ENCODE results near the gene CCDC77. TPM values are rescaled to one million over a fixed set of nuclear protein-coding genes. Genes with fewer than 3 reads are reported as not detected.

CCDC77 gene
- total RNA-seq, 1 experiment from 2014 or later: 17.7 TPM

DNA sequence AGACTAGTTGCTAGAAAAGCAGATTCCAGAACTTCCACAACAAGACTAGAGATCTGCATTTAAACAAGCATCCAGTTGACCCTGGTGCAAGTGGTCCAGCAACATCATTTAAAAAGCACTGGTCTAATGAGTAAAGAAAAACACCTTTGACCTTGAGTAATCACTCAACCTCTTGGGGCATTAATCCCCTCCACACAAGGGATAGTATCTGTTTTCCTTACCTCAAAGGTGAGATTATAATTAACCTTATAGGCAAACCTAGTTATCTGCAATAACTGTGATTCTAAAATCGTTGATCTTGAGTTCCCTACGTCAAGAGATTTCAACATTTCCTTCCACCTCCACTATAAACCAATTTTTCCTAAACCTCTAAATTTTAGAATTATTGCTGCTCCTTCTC is 13.4 kb upstream of the CCDC77 start:
- peak overlapping the region; percentile 94 for H3K4me3 ChIP-seq (ENCODE audit: low read length)
- H4K20me1 ChIP-seq (ENCODE audit: insufficient read depth, low read depth, low read length): peaks cover 15% of the 10 kb centered on the region; the same call in 1 of the 2 replicates
- H3K4me2 ChIP-seq (ENCODE audit: low read depth, low read length, poor library complexity, severe bottlenecking): peak overlapping the region; percentile 95
- peaks cover 58% of the 10 kb centered on the region for H3K79me2 ChIP-seq (ENCODE audit: low read length)
- peak overlapping the region; percentile 78 for H3K27ac ChIP-seq (ENCODE audit: low read length)
- DNase-seq: no peak
- no peak overlapping the region for H2AFZ ChIP-seq (ENCODE audit: low read length)
- H3K9me3 ChIP-seq (ENCODE audit: low read length): no peaks in the 10 kb centered on the region
- peak overlapping the region; percentile 86 for H3K9ac ChIP-seq (ENCODE audit: low read length)
- H3K36me3 ChIP-seq (ENCODE audit: insufficient read depth, low read length): peaks cover 29% of the 10 kb centered on the region
- peaks cover 32% of the 10 kb centered on the region for H3K4me1 ChIP-seq (ENCODE audit: low read length)
- H3K9me2 ChIP-seq (replicated peaks; ENCODE audit: insufficient read depth, low read length): peaks cover 6% of the 10 kb centered on the region; the same call in 1 of the 2 replicates
- H3K27me3 ChIP-seq (ENCODE audit: low read length): no peaks in the 10 kb centered on the region

DNA sequence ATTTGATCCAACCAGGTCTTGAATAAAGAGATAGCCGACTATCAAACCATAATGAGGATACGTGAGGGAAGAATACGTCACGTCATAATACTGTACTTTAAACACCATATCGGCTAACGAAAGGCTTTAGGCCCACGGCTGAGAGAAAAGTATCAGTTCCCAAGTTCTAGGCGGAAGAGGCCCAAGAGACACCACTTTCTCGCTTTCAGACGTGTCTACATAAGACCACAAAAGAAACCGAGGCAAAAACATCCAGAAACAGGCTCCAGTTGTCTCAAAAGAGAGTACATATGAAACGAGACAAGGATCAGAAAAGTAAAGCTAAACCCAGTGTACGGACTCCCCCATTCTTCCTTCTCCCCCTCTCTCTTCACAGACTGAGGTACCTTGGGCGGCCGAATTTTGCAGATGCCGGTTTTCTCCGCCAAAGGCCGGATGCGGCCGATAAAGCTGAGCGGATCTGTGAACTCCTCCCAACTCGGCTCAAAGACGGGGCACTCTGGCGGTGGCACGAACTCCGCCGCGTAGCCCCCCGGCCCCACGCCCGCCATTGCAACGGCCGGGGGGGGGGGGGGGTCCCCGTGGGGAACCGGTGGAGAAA is 12.8 kb upstream of the CCDC77 start:
- peak overlapping the region; percentile 95 for H3K4me2 ChIP-seq (ENCODE audit: low read depth, low read length, poor library complexity, severe bottlenecking)
- H3K9me2 ChIP-seq (replicated peaks; ENCODE audit: insufficient read depth, low read length): peaks cover 6% of the 10 kb centered on the region; the same call in 1 of the 2 replicates
- H3K4me1 ChIP-seq (ENCODE audit: low read length): peaks cover 32% of the 10 kb centered on the region
- H4K20me1 ChIP-seq (ENCODE audit: insufficient read depth, low read depth, low read length): peaks cover 15% of the 10 kb centered on the region; the same call in 1 of the 2 replicates
- peak overlapping the region; percentile 94 for H3K4me3 ChIP-seq (ENCODE audit: low read length)
- DNase-seq: peak; percentile 76
- peak overlapping the region; percentile 78 for H3K27ac ChIP-seq (ENCODE audit: low read length)
- H3K36me3 ChIP-seq (ENCODE audit: insufficient read depth, low read length): peaks cover 24% of the 10 kb centered on the region; the same call in 1 of the 2 replicates
- H3K9ac ChIP-seq (ENCODE audit: low read length): peak overlapping the region; percentile 86
- peaks cover 53% of the 10 kb centered on the region for H3K79me2 ChIP-seq (ENCODE audit: low read length)
- no peaks in the 10 kb centered on the region for H3K9me3 ChIP-seq (ENCODE audit: low read length)
- no peaks in the 10 kb centered on the region for H3K27me3 ChIP-seq (ENCODE audit: low read length)
- H2AFZ ChIP-seq (ENCODE audit: low read length): peak overlapping the region; percentile 92; the same call in 1 of the 2 replicates

DNA sequence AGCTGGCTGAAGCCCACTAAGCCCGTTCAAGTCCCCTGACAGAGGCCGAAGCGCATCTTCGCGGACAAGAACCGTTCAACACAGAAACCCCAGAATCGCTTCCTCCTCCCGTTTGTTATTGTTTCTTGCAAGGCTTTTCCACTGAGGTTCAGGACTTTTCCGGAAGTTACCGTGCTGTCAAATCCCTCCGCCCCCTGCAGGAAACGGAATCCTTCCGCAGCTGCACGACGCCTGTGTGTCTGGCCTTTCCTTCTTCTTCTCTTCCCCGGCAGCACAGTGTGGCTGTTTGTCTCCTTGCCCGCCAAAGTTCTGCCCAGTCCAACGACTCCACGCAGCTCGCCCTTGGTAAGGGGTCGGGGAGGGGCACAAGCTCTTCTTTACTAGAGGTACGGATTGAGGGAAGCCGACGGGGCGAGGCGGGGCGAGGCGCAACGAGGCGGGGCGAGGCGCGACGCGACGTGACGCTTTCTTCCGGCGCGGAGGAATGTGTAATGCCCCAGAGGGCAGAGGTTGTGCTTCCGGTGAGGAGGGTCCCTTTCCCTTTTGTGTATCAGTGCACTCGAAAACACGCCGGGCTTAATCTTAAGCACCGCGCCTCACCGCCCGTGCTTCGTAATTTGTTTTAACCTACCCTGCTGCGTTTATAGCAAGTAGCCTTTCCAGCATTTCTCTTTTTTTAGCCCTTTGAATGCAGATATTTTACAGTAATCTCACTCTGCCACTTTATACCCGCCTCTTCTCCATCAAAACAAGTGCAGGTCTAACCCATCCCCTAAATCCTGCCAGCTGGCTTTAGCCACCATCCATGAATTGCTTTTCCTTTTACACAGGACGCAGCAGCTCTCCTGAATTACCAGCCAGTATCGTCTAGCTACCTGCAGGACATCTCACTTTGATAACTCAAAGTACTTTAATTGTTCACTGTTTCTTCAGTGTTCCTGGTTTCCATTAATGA is 12.0 kb upstream of the CCDC77 start, which contains the start of gene KDM5A:
Gene KDM5A, minus strand, starts transcription at position 179 of the 955 bp plus-strand sequence. CDS start 229 bp downstream, outside the sequence.
- H2AFZ ChIP-seq (ENCODE audit: low read length): peak within 1 kb of the TSS; percentile 92; the same call in 1 of the 2 replicates
- peaks cover 32% of the 10 kb centered on the region for H3K4me1 ChIP-seq (ENCODE audit: low read length)
- no peaks in the 10 kb centered on the region for H3K27me3 ChIP-seq (ENCODE audit: low read length)
- peaks cover 15% of the 10 kb centered on the region; the same call in 1 of the 2 replicates for H4K20me1 ChIP-seq (ENCODE audit: insufficient read depth, low read depth, low read length)
- peaks cover 45% of the 10 kb centered on the region for H3K79me2 ChIP-seq (ENCODE audit: low read length)
- H3K36me3 ChIP-seq (ENCODE audit: insufficient read depth, low read length): peaks cover 16% of the 10 kb centered on the region; the same call in 1 of the 2 replicates
- H3K9ac ChIP-seq (ENCODE audit: low read length): peak within 1 kb of the TSS; percentile 86
- H3K4me2 ChIP-seq (ENCODE audit: low read depth, low read length, poor library complexity, severe bottlenecking): peak within 1 kb of the TSS; percentile 95
- H3K9me3 ChIP-seq (ENCODE audit: low read length): no peaks in the 10 kb centered on the region
- peak within 1 kb of the TSS; percentile 94 for H3K4me3 ChIP-seq (ENCODE audit: low read length)
- DNase-seq: peak; percentile 98
- H3K27ac ChIP-seq (ENCODE audit: low read length): peak within 1 kb of the TSS; percentile 78
- H3K9me2 ChIP-seq (replicated peaks; ENCODE audit: insufficient read depth, low read length): peaks cover 6% of the 10 kb centered on the region; the same call in 1 of the 2 replicates

DNA sequence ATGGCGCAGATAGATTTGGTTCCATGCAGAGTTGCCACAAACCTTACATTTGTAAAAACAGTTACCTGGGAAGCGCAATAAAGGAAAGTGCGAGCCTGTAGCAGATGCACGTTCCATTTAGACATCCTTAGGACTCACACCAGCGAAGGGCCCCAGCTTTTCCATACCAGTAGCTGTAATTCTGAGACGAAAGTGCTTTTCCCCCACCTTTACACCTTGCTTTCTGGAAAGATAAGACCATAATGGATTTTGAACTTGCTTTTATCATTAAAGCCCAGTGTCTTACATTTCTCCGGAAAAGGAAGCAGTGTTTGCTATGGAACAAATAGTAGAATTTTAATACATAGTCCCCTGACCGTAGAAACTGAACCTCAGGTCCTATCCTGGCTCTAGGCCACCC is 616 bp upstream of the CCDC77 start:
- Histone ChIP-seq H3K27me3 (ENCODE audit: low read length) (no peaks in the 10 kb centered on the region), H3K9ac (ENCODE audit: low read length) (peak overlapping the region; percentile 40), H3K79me2 (ENCODE audit: low read length) (peaks cover 35% of the 10 kb centered on the region), H3K4me1 (ENCODE audit: low read length) (peaks cover 19% of the 10 kb centered on the region), H3K4me3 (ENCODE audit: low read length) (peak overlapping the region; percentile 81), H3K36me3 (ENCODE audit: insufficient read depth, low read length) (0 out of 2 replicates have a peak, but pooled peaks cover 7% of the 10 kb centered on the region), H2AFZ (ENCODE audit: low read length) (peak overlapping the region; percentile 59; the same call in 1 of the 2 replicates), H3K4me2 (ENCODE audit: low read depth, low read length, poor library complexity, severe bottlenecking) (peak overlapping the region; percentile 85), H3K9me2 (replicated peaks; ENCODE audit: insufficient read depth, low read length) (no peaks in the 10 kb centered on the region), H3K27ac (ENCODE audit: low read length) (no peak overlapping the region), H4K20me1 (ENCODE audit: insufficient read depth, low read depth, low read length) (no peaks in the 10 kb centered on the region), H3K9me3 (ENCODE audit: low read length) (no peaks in the 10 kb centered on the region)
- no peak for DNase-seq

DNA sequence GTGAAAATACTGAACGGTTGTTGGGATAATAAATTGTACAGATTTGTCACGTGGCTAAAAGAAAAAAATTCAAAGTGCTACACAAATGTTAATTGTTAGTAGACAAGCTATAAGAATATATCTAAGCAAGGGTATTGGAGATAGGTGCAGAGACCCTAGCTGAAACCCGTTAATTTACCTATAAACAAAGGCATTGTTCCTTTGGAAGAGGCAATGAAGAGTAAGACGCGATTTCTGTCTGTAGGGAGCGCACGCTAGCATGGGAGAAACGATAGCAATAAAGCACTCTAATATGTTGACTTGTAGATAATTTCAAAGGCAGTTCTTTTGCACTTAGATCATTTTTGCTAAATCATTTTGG is 565 bp downstream of the CCDC77 start:
- no peaks in the 10 kb centered on the region for H4K20me1 ChIP-seq (ENCODE audit: insufficient read depth, low read depth, low read length)
- peak overlapping the region; percentile 79 for H3K9ac ChIP-seq (ENCODE audit: low read length)
- H3K27ac ChIP-seq (ENCODE audit: low read length): peak overlapping the region; percentile 20
- H3K9me3 ChIP-seq (ENCODE audit: low read length): no peaks in the 10 kb centered on the region
- H3K79me2 ChIP-seq (ENCODE audit: low read length): peaks cover 37% of the 10 kb centered on the region
- H3K4me1 ChIP-seq (ENCODE audit: low read length): peaks cover 19% of the 10 kb centered on the region
- H3K9me2 ChIP-seq (replicated peaks; ENCODE audit: insufficient read depth, low read length): no peaks in the 10 kb centered on the region
- H3K36me3 ChIP-seq (ENCODE audit: insufficient read depth, low read length): 0 out of 2 replicates have a peak, but pooled peaks cover 7% of the 10 kb centered on the region
- peak overlapping the region; percentile 88 for H2AFZ ChIP-seq (ENCODE audit: low read length)
- no peaks in the 10 kb centered on the region for H3K27me3 ChIP-seq (ENCODE audit: low read length)
- H3K4me2 ChIP-seq (ENCODE audit: low read depth, low read length, poor library complexity, severe bottlenecking): peak overlapping the region; percentile 85
- peak overlapping the region; percentile 81 for H3K4me3 ChIP-seq (ENCODE audit: low read length)
- peak; percentile 69 for DNase-seq

DNA sequence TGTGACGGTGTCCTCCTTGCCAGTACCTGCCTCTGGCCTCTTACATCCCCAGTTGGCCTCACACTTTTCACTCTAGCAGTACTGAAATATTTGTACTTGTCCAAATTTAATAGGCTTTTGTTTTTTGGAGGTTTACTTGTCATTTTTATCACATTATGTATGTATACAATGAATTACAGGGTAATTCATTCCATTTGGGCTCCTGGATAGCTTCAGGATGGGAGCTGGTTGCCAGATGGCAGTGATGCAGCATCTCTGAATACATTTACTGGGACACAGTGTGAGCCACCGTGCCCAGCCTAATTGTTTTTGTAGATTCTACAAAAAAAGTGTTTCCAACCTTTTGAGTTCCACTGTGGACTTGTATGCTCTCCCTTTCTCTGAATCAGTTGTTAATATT is 13.4 kb downstream of the CCDC77 start:
- Histone ChIP-seq H3K27ac (ENCODE audit: low read length) (no peak overlapping the region), H4K20me1 (ENCODE audit: insufficient read depth, low read depth, low read length) (no peaks in the 10 kb centered on the region), H3K79me2 (ENCODE audit: low read length) (no peaks in the 10 kb centered on the region), H3K4me1 (ENCODE audit: low read length) (no peaks in the 10 kb centered on the region), H3K9ac (ENCODE audit: low read length) (no peak overlapping the region), H3K9me3 (ENCODE audit: low read length) (no peaks in the 10 kb centered on the region), H3K4me2 (ENCODE audit: low read depth, low read length, poor library complexity, severe bottlenecking) (no peak overlapping the region), H3K27me3 (ENCODE audit: low read length) (no peaks in the 10 kb centered on the region), H3K36me3 (ENCODE audit: insufficient read depth, low read length) (peaks cover 18% of the 10 kb centered on the region; the same call in 1 of the 2 replicates), H3K4me3 (ENCODE audit: low read length) (no peak overlapping the region), H2AFZ (ENCODE audit: low read length) (no peak overlapping the region), H3K9me2 (replicated peaks; ENCODE audit: insufficient read depth, low read length) (no peaks in the 10 kb centered on the region)
- no peak for DNase-seq

DNA sequence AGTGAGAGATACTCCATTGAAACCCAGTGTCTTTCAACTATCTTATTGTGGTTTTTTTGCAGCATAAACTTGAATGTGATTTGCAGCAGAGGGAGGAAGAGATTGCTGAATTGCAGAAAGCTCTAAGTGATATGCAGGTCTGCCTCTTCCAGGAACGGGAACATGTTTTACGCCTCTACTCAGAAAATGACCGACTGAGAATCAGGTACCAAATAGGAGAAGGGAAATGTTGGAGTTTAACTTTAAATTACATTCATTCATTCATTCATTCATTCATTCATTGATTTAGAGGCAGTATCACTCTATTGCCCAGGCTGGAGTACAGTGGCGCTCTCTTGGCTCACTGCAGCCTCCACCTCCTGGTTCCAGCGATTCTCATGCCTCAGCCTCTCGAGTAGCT is 17.0 kb downstream of the CCDC77 start:
- Histone ChIP-seq H4K20me1 (ENCODE audit: insufficient read depth, low read depth, low read length) (no peaks in the 10 kb centered on the region), H3K9ac (ENCODE audit: low read length) (no peak overlapping the region), H3K4me2 (ENCODE audit: low read depth, low read length, poor library complexity, severe bottlenecking) (no peak overlapping the region), H3K4me3 (ENCODE audit: low read length) (no peak overlapping the region), H3K36me3 (ENCODE audit: insufficient read depth, low read length) (peaks cover 13% of the 10 kb centered on the region; the same call in 1 of the 2 replicates), H3K79me2 (ENCODE audit: low read length) (no peaks in the 10 kb centered on the region), H3K9me3 (ENCODE audit: low read length) (no peaks in the 10 kb centered on the region), H3K27me3 (ENCODE audit: low read length) (no peaks in the 10 kb centered on the region), H3K9me2 (replicated peaks; ENCODE audit: insufficient read depth, low read length) (no peaks in the 10 kb centered on the region), H3K4me1 (ENCODE audit: low read length) (no peaks in the 10 kb centered on the region), H3K27ac (ENCODE audit: low read length) (no peak overlapping the region), H2AFZ (ENCODE audit: low read length) (no peak overlapping the region)
- DNase-seq: no peak

DNA sequence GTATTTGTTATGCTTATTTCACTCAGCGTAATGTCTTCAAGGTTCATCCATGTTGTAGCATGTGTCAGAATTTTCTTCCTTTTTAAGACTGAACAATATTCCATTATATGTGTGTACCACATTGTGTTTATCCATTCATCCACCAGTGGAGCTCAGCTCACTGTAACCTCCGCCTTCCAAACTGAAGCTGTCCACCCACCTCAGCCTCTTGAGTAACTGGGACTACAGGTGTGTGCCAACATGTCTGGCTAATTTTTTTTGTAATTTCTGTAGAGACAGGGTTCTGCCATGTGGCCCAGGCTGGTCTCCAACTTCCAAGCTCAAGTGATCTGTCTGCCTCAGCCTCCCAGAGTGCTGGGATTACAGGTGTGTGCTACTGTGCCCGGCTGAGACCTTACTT is 21.1 kb downstream of the CCDC77 start:
- H3K27me3 ChIP-seq (ENCODE audit: low read length): no peaks in the 10 kb centered on the region
- DNase-seq: no peak
- no peaks in the 10 kb centered on the region for H4K20me1 ChIP-seq (ENCODE audit: insufficient read depth, low read depth, low read length)
- H3K79me2 ChIP-seq (ENCODE audit: low read length): no peaks in the 10 kb centered on the region
- H3K9me2 ChIP-seq (replicated peaks; ENCODE audit: insufficient read depth, low read length): no peaks in the 10 kb centered on the region
- no peaks in the 10 kb centered on the region for H3K9me3 ChIP-seq (ENCODE audit: low read length)
- H3K27ac ChIP-seq (ENCODE audit: low read length): no peak overlapping the region
- no peak overlapping the region for H2AFZ ChIP-seq (ENCODE audit: low read length)
- no peak overlapping the region for H3K4me3 ChIP-seq (ENCODE audit: low read length)
- H3K4me1 ChIP-seq (ENCODE audit: low read length): no peaks in the 10 kb centered on the region
- no peak overlapping the region for H3K9ac ChIP-seq (ENCODE audit: low read length)
- H3K36me3 ChIP-seq (ENCODE audit: insufficient read depth, low read length): peaks cover 9% of the 10 kb centered on the region; the same call in 1 of the 2 replicates
- no peak overlapping the region for H3K4me2 ChIP-seq (ENCODE audit: low read depth, low read length, poor library complexity, severe bottlenecking)
